ENCODE data around the gene LCNL1. TPM values are rescaled to one million over a fixed set of nuclear protein-coding genes. Genes with fewer than 3 reads are reported as not detected.

LCNL1 gene
- total and polyA plus RNA-seq, 2 of the 13 experiments (the other 11 are each of a cell fraction or from before 2014, with no cell fraction given): not detected

- POLR2A ChIA-PET: interaction anchor here (0.6 to 1.4 kb wide), 9 partner anchors 26 to 81 kb away, joined by 3 to 6 read pairs (median 4); partner anchors contain the start of genes CLIC3, MAN1B1, PAXX and SAPCD2
- TF ChIP-seq RXRA (CRISPR knock-in tag; IDR thresholded peaks at IDR 0.05) (peak; percentile 72), CHD4 (IDR thresholded peaks at IDR 0.05; ENCODE audit: borderline replicate concordance, low read length) (peak; percentile 96), ZNF746 (CRISPR knock-in tag; IDR thresholded peaks at IDR 0.05) (0 out of 2 replicates have a peak, but pooled peaks have one; percentile 18), TEAD3 (CRISPR knock-in tag; optimal IDR thresholded peaks at IDR 0.05; ENCODE audit: borderline replicate concordance) (peak; percentile 22), MYC (CRISPR knock-in tag; IDR thresholded peaks at IDR 0.05; ENCODE audit: borderline replicate concordance) (0 out of 2 replicates have a peak, but pooled peaks have one; percentile 20), THAP11 (CRISPR knock-in tag; IDR thresholded peaks at IDR 0.05) (peak; percentile 36; the same call in 1 of the 2 replicates), NFYB (CRISPR knock-in tag; IDR thresholded peaks at IDR 0.05) (no peak), CCAR2 (optimal IDR thresholded peaks at IDR 0.05; ENCODE audit: low read depth, low read length) (no peak), HMGXB4 (CRISPR knock-in tag; IDR thresholded peaks at IDR 0.05; ENCODE audit: borderline replicate concordance in 1 of 2, low read depth in 1 of 2) (peak; percentile 51 to 53; a peak in 3 of 4 replicates), ZNF331 (CRISPR knock-in tag; IDR thresholded peaks at IDR 0.05) (0 out of 2 replicates have a peak, but pooled peaks have one; percentile 36), ATF3 (CRISPR knock-in tag; IDR thresholded peaks at IDR 0.05) (no peak), JDP2 (CRISPR knock-in tag; IDR thresholded peaks at IDR 0.05; ENCODE audit: borderline replicate concordance) (no peak), SIX4 (CRISPR knock-in tag; IDR thresholded peaks at IDR 0.05) (no peak), ZGPAT (CRISPR knock-in tag; IDR thresholded peaks at IDR 0.05) (no peak), MAFK (conservative IDR thresholded peaks at IDR 0.05 in 1 of 2, IDR thresholded peaks at IDR 0.05 in 1 of 2; ENCODE audit: low read length in 2 of 2) (no peak)
- TF ChIP-seq, protein P1, sequence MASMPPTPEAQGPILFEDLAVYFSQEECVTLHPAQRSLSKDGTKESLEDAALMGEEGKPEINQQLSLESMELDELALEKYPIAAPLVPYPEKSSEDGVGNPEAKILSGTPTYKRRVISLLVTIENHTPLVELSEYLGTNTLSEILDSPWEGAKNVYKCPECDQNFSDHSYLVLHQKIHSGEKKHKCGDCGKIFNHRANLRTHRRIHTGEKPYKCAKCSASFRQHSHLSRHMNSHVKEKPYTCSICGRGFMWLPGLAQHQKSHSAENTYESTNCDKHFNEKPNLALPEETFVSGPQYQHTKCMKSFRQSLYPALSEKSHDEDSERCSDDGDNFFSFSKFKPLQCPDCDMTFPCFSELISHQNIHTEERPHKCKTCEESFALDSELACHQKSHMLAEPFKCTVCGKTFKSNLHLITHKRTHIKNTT (CRISPR knock-in tag; IDR thresholded peaks at IDR 0.05): no peak
- TF ChIP-seq, protein P2, sequence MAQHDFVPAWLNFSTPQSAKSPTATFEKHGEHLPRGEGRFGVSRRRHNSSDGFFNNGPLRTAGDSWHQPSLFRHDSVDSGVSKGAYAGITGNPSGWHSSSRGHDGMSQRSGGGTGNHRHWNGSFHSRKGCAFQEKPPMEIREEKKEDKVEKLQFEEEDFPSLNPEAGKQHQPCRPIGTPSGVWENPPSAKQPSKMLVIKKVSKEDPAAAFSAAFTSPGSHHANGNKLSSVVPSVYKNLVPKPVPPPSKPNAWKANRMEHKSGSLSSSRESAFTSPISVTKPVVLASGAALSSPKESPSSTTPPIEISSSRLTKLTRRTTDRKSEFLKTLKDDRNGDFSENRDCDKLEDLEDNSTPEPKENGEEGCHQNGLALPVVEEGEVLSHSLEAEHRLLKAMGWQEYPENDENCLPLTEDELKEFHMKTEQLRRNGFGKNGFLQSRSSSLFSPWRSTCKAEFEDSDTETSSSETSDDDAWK (CRISPR knock-in tag; IDR thresholded peaks at IDR 0.05): no peak
These were observed 46.5 kb downstream of the LCNL1 start for GRCh38 chr9:137029058-137029936.

More at GRCh38 chr9:137029058-137029936, 46.5 kb downstream of the LCNL1 start:
- Histone ChIP-seq H3K4me3 (replicated peaks in 1 of 3; ENCODE audit: insufficient read depth in 1 of 3, low read depth in 2 of 3, low read length in 3 of 3) (peak overlapping the region in 1 of 3 experiments; percentile 78; a peak in 2 of 6 replicates), H3K9ac (ENCODE audit: insufficient read depth, low read depth, low read length) (peak overlapping the region; percentile 57; the same call in 1 of the 2 replicates), H3K9me3 (ENCODE audit: low read length) (no peaks in the 10 kb centered on the region), H3K4me1 (ENCODE audit: insufficient read depth, low read length) (peaks cover 83% of the 10 kb centered on the region), H3K27ac (ENCODE audit: extremely low read length, insufficient read depth, low read length) (no peak overlapping the region), H3K27me3 (ENCODE audit: control insufficient read depth in 1 of 2, insufficient read depth in 2 of 2, low read length in 2 of 2) (peaks cover 0 to 19% of the 10 kb centered on the region in 2 experiments; a peak in 2 of 5 replicates), H3K36me3 (replicated peaks in 1 of 2; ENCODE audit: control insufficient read depth in 1 of 2, insufficient read depth in 2 of 2, low read length in 2 of 2) (no peaks in the 10 kb centered on the region), H4K20me1 (ENCODE audit: insufficient read depth, low read length) (no peaks in the 10 kb centered on the region), H3K4me2 (ENCODE audit: low read depth, low read length) (peak overlapping the region; percentile 95), H3K79me2 (ENCODE audit: insufficient read depth, low read length) (no peaks in the 10 kb centered on the region), H2AFZ (ENCODE audit: low read length) (no peak overlapping the region)
- DNase-seq (ENCODE audit: low spot score) (peak; percentile 54), FAIRE-seq (peak; percentile 34), ATAC-seq (peak; percentile 79)
- no TSS peak for BruUV-seq (replicated peaks)
- WGBS (ENCODE audit: low lambda C conversion rate): 22% methylated on average over 9 of the region's 19 CpGs
- in situ Hi-C loops (cut with HindIII; ENCODE audit: extremely low pct_ligation_motif_present, low pct_unique_long_range_greater_than_20kb): no loop called here
- intact Hi-C loops (cut with micrococcal nuclease; ENCODE audit: unreplicated experiment): no loop called here
- CTCF ChIA-PET (ENCODE audit: low intra/inter-chr PET ratio, low total read pairs): interaction anchor here (1.1 to 1.2 kb wide), 3 partner anchors 26 to 81 kb away, joined by 3 to 4 read pairs (median 4); no protein-coding TSS in a partner anchor
